ENCODE results near the gene SPATA31E1. TPM values are rescaled to one million over a fixed set of nuclear protein-coding genes. Genes with fewer than 3 reads are reported as not detected.

The SPATA31E1 gene
- total RNA-seq: 0.16 and 0.21 TPM in 2 replicates
- long read RNA-seq: 0 reads

DNA sequence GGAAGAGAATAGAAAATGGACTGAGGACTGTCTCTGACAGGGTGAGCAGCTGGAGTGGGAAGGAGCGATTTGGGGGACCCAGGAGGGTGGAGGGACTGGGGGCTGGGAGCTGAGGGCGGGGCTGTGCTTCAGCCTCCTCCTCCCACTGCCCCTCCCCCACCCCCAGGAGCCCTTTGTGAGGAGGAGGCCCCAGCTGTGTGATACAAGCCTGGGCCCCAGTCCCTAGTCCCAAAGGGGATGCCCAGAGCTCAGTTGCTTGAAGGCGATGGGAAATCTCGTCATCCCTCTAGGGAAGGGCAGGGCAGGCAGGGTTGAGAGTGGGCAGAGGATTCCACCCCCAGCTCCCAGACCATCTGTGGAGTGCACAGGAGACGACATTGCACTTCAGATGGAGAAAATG, at the start of gene SPATA31E1:
TSS of gene SPATA31E1 (plus strand) at position 251 of the 400 bp plus-strand sequence. CDS start at position 266, 15 bp downstream.
- H3K27me3 Mint-ChIP-seq (ENCODE audit: low read depth): no peaks in the 10 kb centered on the region

DNA sequence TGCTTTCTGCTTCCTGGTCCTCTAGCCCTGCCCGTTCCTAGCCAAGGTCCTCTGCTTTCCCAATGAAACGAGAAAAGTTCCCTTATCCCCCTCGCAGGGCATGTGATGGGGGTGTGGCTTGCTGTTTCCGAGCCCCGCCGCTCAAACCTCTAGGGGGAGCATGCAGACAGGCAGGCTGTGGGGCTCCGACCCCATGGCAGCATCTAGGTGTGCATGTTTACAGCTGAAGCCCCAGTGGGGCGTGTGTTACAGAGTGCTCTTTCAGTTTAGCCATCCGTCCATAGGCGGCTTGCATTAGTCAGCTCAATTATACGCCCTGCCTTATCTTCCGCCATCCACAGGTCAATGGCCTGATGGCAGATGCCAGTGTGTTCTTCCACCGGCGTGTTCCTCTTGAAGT, 48.3 kb upstream of the SPATA31E1 start:
- Mint-ChIP-seq H3K36me3 (ENCODE audit: low read depth) (no peaks in the 10 kb centered on the region), H3K9me3 (no peaks in the 10 kb centered on the region), H3K4me3 (no peak overlapping the region), H3K4me1 (no peaks in the 10 kb centered on the region), H3K27me3 (ENCODE audit: low read depth) (no peaks in the 10 kb centered on the region), H3K27ac (ENCODE audit: unreplicated experiment) (no peak overlapping the region)
- DNase-seq (ENCODE audit: low read depth, low spot score): no peak
- TF ChIP-seq, protein P1, sequence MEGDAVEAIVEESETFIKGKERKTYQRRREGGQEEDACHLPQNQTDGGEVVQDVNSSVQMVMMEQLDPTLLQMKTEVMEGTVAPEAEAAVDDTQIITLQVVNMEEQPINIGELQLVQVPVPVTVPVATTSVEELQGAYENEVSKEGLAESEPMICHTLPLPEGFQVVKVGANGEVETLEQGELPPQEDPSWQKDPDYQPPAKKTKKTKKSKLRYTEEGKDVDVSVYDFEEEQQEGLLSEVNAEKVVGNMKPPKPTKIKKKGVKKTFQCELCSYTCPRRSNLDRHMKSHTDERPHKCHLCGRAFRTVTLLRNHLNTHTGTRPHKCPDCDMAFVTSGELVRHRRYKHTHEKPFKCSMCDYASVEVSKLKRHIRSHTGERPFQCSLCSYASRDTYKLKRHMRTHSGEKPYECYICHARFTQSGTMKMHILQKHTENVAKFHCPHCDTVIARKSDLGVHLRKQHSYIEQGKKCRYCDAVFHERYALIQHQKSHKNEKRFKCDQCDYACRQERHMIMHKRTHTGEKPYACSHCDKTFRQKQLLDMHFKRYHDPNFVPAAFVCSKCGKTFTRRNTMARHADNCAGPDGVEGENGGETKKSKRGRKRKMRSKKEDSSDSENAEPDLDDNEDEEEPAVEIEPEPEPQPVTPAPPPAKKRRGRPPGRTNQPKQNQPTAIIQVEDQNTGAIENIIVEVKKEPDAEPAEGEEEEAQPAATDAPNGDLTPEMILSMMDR (conservative IDR thresholded peaks at IDR 0.05): peak; percentile 23

More for the DNA sequence above, at the start of gene SPATA31E1:
- no peaks in the 10 kb centered on the region for H3K4me1 Mint-ChIP-seq
- DNase-seq (ENCODE audit: low read depth, low spot score): no peak
- peak within 1 kb of the TSS; percentile 62 for H3K27ac Mint-ChIP-seq (ENCODE audit: unreplicated experiment)
- no peaks in the 10 kb centered on the region for H3K36me3 Mint-ChIP-seq (ENCODE audit: low read depth)
- no peak within 1 kb of the TSS for H3K4me3 Mint-ChIP-seq
- TF ChIP-seq, protein P1 (conservative IDR thresholded peaks at IDR 0.05): no peak
- peaks cover 3% of the 10 kb centered on the region for H3K9me3 Mint-ChIP-seq

DNA sequence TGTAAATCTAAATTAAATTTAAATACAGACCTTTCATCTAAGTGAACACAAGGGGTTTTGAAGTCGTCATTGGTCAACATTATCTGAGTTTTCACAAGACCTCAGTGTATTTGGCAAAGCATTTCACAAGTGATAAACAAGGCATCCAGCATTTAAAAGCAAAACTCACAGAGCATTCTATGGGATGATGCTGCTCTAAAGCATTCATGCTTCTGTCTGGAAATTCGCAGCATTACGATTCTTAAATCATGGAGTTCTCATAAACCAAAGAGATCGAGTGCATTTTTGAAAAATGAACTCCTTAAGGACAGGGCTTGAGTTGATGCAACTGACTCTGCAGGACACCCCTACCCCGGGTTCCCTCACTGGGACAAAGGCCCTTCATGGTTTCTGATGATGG, 46.1 kb upstream of the SPATA31E1 start:
- no peaks in the 10 kb centered on the region for H3K27me3 Mint-ChIP-seq (ENCODE audit: low read depth)
- peaks cover 6% of the 10 kb centered on the region for H3K9me3 Mint-ChIP-seq
- TF ChIP-seq, protein P1 (conservative IDR thresholded peaks at IDR 0.05): no peak
- no peak overlapping the region for H3K27ac Mint-ChIP-seq (ENCODE audit: unreplicated experiment)
- no peak overlapping the region for H3K4me3 Mint-ChIP-seq
- H3K36me3 Mint-ChIP-seq (ENCODE audit: low read depth): no peaks in the 10 kb centered on the region
- DNase-seq (ENCODE audit: low read depth, low spot score): no peak
- H3K4me1 Mint-ChIP-seq: no peaks in the 10 kb centered on the region

DNA sequence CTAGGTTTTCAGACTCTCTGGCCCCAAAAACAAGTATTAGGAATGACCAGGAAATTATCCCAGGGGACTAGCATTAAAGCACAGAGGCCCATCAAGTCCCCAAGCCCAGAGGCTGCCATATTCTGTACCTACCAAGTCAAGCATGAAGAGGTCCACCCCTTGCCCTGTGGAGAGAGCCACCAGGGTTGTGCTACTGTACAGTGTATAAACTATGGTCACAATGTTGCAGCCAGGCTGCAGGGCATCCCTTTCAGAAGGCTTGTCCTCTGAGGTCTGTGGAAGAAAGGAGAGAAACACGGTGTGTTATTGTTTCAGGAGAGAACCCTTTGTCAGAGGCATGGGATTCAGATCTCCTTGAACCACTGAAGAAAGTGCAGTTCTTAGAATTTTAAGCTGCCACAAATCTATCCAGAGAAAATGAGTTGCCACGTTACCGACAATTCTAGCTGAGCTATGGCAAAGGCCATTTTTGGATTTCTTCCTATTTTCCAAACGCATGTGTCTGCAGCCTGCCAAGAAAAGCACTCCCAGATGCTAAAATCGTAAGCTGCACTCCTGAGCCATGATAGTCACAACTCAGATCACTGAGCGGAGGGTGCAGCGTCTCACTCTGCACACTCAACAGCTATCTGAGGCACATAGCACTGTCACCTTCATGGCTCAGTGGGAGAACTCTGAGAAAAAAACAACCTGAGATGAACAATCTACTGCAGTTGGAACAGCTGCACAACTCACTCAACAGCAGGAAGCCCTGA, 45.5 kb upstream of the SPATA31E1 start:
- no peak for DNase-seq (ENCODE audit: low read depth, low spot score)
- H3K36me3 Mint-ChIP-seq (ENCODE audit: low read depth): no peaks in the 10 kb centered on the region
- no peaks in the 10 kb centered on the region for H3K27me3 Mint-ChIP-seq (ENCODE audit: low read depth)
- no peak overlapping the region for H3K4me3 Mint-ChIP-seq
- TF ChIP-seq, protein P1 (conservative IDR thresholded peaks at IDR 0.05): no peak
- no peak overlapping the region for H3K27ac Mint-ChIP-seq (ENCODE audit: unreplicated experiment)
- peaks cover 6% of the 10 kb centered on the region for H3K9me3 Mint-ChIP-seq
- no peaks in the 10 kb centered on the region for H3K4me1 Mint-ChIP-seq

DNA sequence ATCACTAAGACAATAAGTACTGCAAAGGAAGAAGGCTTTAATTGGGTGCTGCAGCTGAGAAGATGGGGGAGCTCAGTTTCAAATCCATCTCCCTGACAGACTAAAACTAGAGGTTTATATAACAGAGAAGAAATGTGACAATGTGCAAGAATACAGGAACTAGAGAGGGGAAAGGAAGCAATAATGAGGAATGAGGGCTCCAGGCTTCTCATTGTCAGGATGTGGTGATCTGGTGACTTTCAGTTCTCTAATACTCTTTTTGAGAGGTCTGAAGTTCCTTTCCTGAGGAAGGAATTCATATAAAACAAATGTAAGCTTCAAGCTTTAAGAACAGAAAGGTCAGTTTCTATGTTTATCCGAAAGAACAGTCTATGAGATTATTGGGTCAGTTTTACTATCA, 42.5 kb upstream of the SPATA31E1 start:
- Mint-ChIP-seq H3K36me3 (ENCODE audit: low read depth) (no peaks in the 10 kb centered on the region), H3K27me3 (ENCODE audit: low read depth) (no peaks in the 10 kb centered on the region), H3K27ac (ENCODE audit: unreplicated experiment) (no peak overlapping the region), H3K4me1 (no peaks in the 10 kb centered on the region), H3K4me3 (no peak overlapping the region), H3K9me3 (peaks cover 6% of the 10 kb centered on the region)
- TF ChIP-seq, protein P1 (conservative IDR thresholded peaks at IDR 0.05): no peak
- DNase-seq (ENCODE audit: low read depth, low spot score): no peak
